Sigmoid colon (tissue), 4 donors: ENCODE results near the gene UPP1.

ENCODE experiments used
- EP300 ChIP-seq, 4 donors: sonication (generic); formaldehyde crosslinking; IDR thresholded peaks; one replicate each; pipeline ENCODE4 v1.6.1; 2017; ENCODE audit warnings: antibody characterized with exemption in 4 of 4
- POLR2A ChIP-seq, 2 donors: fragments of 450-650 bp; IDR thresholded peaks; one replicate each; pipeline ENCODE4 v1.6.1; 2016; ENCODE audit warnings: antibody characterized with exemption in 2 of 2, mild to moderate bottlenecking in 2 of 2, moderate library complexity in 2 of 2
- TF ChIP-seq, protein P1 (sequence below), 4 experiments: fragments of 450-650 bp in 3 of 4; fragments of 200-600 bp in 1 of 4; IDR thresholded peaks; one replicate each; pipeline ENCODE4 v1.5.1; 2016 to 2019; ENCODE audit warnings: antibody characterized with exemption in 4 of 4, mild to moderate bottlenecking in 3 of 4, moderate library complexity in 2 of 4

DNA sequence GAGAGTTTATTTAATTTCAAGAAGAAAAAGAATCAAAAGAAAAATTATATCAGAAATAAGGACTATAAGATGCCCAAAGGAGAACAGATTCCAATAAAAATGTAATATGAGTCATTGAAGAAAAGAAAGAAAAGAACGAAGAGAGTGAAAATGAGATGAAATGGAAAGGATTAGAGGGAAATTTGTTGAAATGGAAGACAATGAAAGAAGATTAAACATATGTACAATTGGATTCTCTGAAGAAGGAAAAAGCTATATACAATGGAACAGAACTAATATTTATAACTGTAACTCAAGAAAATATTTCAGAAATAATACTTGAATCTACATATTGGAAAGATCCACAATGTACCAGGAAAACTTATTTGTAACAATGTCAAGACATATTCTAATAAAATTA lies 25.1 kb upstream of the UPP1 start:
- TF ChIP-seq, protein P1, sequence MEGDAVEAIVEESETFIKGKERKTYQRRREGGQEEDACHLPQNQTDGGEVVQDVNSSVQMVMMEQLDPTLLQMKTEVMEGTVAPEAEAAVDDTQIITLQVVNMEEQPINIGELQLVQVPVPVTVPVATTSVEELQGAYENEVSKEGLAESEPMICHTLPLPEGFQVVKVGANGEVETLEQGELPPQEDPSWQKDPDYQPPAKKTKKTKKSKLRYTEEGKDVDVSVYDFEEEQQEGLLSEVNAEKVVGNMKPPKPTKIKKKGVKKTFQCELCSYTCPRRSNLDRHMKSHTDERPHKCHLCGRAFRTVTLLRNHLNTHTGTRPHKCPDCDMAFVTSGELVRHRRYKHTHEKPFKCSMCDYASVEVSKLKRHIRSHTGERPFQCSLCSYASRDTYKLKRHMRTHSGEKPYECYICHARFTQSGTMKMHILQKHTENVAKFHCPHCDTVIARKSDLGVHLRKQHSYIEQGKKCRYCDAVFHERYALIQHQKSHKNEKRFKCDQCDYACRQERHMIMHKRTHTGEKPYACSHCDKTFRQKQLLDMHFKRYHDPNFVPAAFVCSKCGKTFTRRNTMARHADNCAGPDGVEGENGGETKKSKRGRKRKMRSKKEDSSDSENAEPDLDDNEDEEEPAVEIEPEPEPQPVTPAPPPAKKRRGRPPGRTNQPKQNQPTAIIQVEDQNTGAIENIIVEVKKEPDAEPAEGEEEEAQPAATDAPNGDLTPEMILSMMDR (IDR thresholded peaks at IDR 0.05), result no peak
- TF ChIP-seq POLR2A (IDR thresholded peaks at IDR 0.05) (no peak), EP300 (IDR thresholded peaks at IDR 0.05) (no peak)
